Activated CD4-positive, alpha-beta memory T cell treated with anti-CD3 and anti-CD28 coated beads, Interleukin-2, amount 10 ng/mL, durations not matched to agents 7 days and 5 days (primary cell): Measurements from ENCODE around the gene DYNC1I1. TPM values are rescaled to one million over a fixed set of nuclear protein-coding genes. Genes with fewer than 3 reads are reported as not detected.

Experiments used
- CTCF ChIA-PET: fragments of 350-600 bp; sonication (Branson Sonifier 250); formaldehyde crosslinking; loops from one replicate; lab custom pipeline; 2021; ENCODE audit warnings: antibody characterized with exemption, inconsistent platforms; lab: Charles Lee
- POLR2A ChIA-PET: fragments of 350-600 bp; sonication (Branson Sonifier 250); formaldehyde crosslinking; loops from one replicate; lab custom pipeline; 2021; ENCODE audit warnings: antibody characterized with exemption; lab: Charles Lee
- DNase-seq: peaks from one replicate; pipeline ENCODE4 v3.0.0-alpha.2; 2020
- H3K27ac Mint-ChIP-seq: one replicate; pipeline ENCODE4 v1.8.0; 2021; ENCODE audit warnings: mild to moderate bottlenecking, mixed read lengths
- H3K27me3 Mint-ChIP-seq: one replicate; pipeline ENCODE4 v1.8.0; 2021; ENCODE audit warnings: mixed read lengths
- H3K36me3 Mint-ChIP-seq: one replicate; pipeline ENCODE4 v1.8.0; 2021; ENCODE audit warnings: low read depth, mixed read lengths
- H3K4me1 Mint-ChIP-seq: one replicate; pipeline ENCODE4 v1.8.0; 2021; ENCODE audit warnings: mixed read lengths
- H3K4me3 Mint-ChIP-seq: one replicate; pipeline ENCODE4 v1.8.0; 2021; ENCODE audit warnings: mild to moderate bottlenecking, mixed read lengths
- H3K9me3 Mint-ChIP-seq: one replicate; pipeline ENCODE4 v1.8.0; 2021; ENCODE audit warnings: mixed read lengths
- total RNA-seq, 2 experiments: library from RNA; stranded (reverse); gene quantifications; one replicate each; pipeline ENCODE4 v1.2.3, GENCODE V29; 2021

The DYNC1I1 gene
- total RNA-seq, 2 experiments from 2014 or later, result not detected

- Mint-ChIP-seq H3K9me3 (no peaks in the 10 kb centered on the region), H3K27ac (no peak overlapping the region), H3K4me1 (no peaks in the 10 kb centered on the region), H3K36me3 (no peaks in the 10 kb centered on the region), H3K4me3 (no peak overlapping the region), H3K27me3 (no peaks in the 10 kb centered on the region)
- CTCF ChIA-PET, result no interaction called here
- POLR2A ChIA-PET, result no interaction called here
- no peak for DNase-seq
These were observed 346.2 kb downstream of the DYNC1I1 start for GRCh38 chr7:96118449-96119001.

GRCh38 chr7:96120445-96121225 is 348.3 kb downstream of the DYNC1I1 start:
- CTCF ChIA-PET, result no interaction called here
- DNase-seq, result no peak
- H3K36me3 Mint-ChIP-seq, result no peaks in the 10 kb centered on the region
- H3K9me3 Mint-ChIP-seq, result no peaks in the 10 kb centered on the region
- H3K27me3 Mint-ChIP-seq, result no peaks in the 10 kb centered on the region
- POLR2A ChIA-PET, result no interaction called here
- H3K27ac Mint-ChIP-seq, result no peak overlapping the region
- no peak overlapping the region for H3K4me3 Mint-ChIP-seq
- no peaks in the 10 kb centered on the region for H3K4me1 Mint-ChIP-seq

GRCh38 chr7:96121752-96122151 is 349.4 kb downstream of the DYNC1I1 start:
- no peaks in the 10 kb centered on the region for H3K27me3 Mint-ChIP-seq
- no peak for DNase-seq
- H3K36me3 Mint-ChIP-seq, result no peaks in the 10 kb centered on the region
- no peak overlapping the region for H3K4me3 Mint-ChIP-seq
- ChIA-PET POLR2A (no interaction called here), CTCF (no interaction called here)
- H3K9me3 Mint-ChIP-seq, result no peaks in the 10 kb centered on the region
- no peaks in the 10 kb centered on the region for H3K4me1 Mint-ChIP-seq
- H3K27ac Mint-ChIP-seq, result no peak overlapping the region

GRCh38 chr7:96122746-96123145 is 350.4 kb downstream of the DYNC1I1 start:
- Mint-ChIP-seq H3K27me3 (no peaks in the 10 kb centered on the region), H3K9me3 (no peaks in the 10 kb centered on the region), H3K4me3 (no peak overlapping the region), H3K4me1 (no peaks in the 10 kb centered on the region), H3K36me3 (no peaks in the 10 kb centered on the region), H3K27ac (no peak overlapping the region)
- DNase-seq, result no peak
- CTCF ChIA-PET, result no interaction called here
- POLR2A ChIA-PET, result no interaction called here

- H3K9me3 Mint-ChIP-seq, result no peaks in the 10 kb centered on the region
- no peaks in the 10 kb centered on the region for H3K36me3 Mint-ChIP-seq
- POLR2A ChIA-PET, result no interaction called here
- CTCF ChIA-PET, result no interaction called here
- H3K27me3 Mint-ChIP-seq, result no peaks in the 10 kb centered on the region
- H3K4me3 Mint-ChIP-seq, result no peak overlapping the region
- DNase-seq, result no peak
- no peak overlapping the region for H3K27ac Mint-ChIP-seq
- H3K4me1 Mint-ChIP-seq, result no peaks in the 10 kb centered on the region
These were observed 354.0 kb downstream of the DYNC1I1 start for GRCh38 chr7:96126382-96126781.

- POLR2A ChIA-PET, result no interaction called here
- Mint-ChIP-seq H3K27ac (no peak overlapping the region), H3K4me1 (no peaks in the 10 kb centered on the region)
These were observed 355.4 kb downstream of the DYNC1I1 start for GRCh38 chr7:96127746-96128145.

GRCh38 chr7:96131525-96131924 is 359.2 kb downstream of the DYNC1I1 start:
- H3K27me3 Mint-ChIP-seq, result no peaks in the 10 kb centered on the region
- no peak overlapping the region for H3K4me3 Mint-ChIP-seq
- H3K9me3 Mint-ChIP-seq, result no peaks in the 10 kb centered on the region
- no peak overlapping the region for H3K27ac Mint-ChIP-seq
- peaks cover 3% of the 10 kb centered on the region for H3K36me3 Mint-ChIP-seq
- DNase-seq, result no peak
- no peaks in the 10 kb centered on the region for H3K4me1 Mint-ChIP-seq
- CTCF ChIA-PET, result no interaction called here
- POLR2A ChIA-PET, result no interaction called here

More at GRCh38 chr7:96127746-96128145, 355.4 kb downstream of the DYNC1I1 start:
- CTCF ChIA-PET, result no interaction called here
- Mint-ChIP-seq H3K9me3 (no peaks in the 10 kb centered on the region), H3K4me3 (no peak overlapping the region), H3K36me3 (no peaks in the 10 kb centered on the region), H3K27me3 (no peaks in the 10 kb centered on the region)
- no peak for DNase-seq

GRCh38 chr7:96135241-96135640 is 362.9 kb downstream of the DYNC1I1 start:
- no peaks in the 10 kb centered on the region for H3K4me1 Mint-ChIP-seq
- no peaks in the 10 kb centered on the region for H3K9me3 Mint-ChIP-seq
- POLR2A ChIA-PET, result no interaction called here

GRCh38 chr7:96136600-96137239 is 364.4 kb downstream of the DYNC1I1 start:
- no peak for DNase-seq
- H3K36me3 Mint-ChIP-seq, result peaks cover 3% of the 10 kb centered on the region
- no peaks in the 10 kb centered on the region for H3K27me3 Mint-ChIP-seq
- CTCF ChIA-PET, result no interaction called here
- H3K4me1 Mint-ChIP-seq, result no peaks in the 10 kb centered on the region
- POLR2A ChIA-PET, result no interaction called here
- no peaks in the 10 kb centered on the region for H3K9me3 Mint-ChIP-seq
- no peak overlapping the region for H3K27ac Mint-ChIP-seq
- no peak overlapping the region for H3K4me3 Mint-ChIP-seq

More at GRCh38 chr7:96135241-96135640, 362.9 kb downstream of the DYNC1I1 start:
- H3K27me3 Mint-ChIP-seq, result no peaks in the 10 kb centered on the region
- peaks cover 3% of the 10 kb centered on the region for H3K36me3 Mint-ChIP-seq
- no peak for DNase-seq
- CTCF ChIA-PET, result no interaction called here
- no peak overlapping the region for H3K27ac Mint-ChIP-seq
- H3K4me3 Mint-ChIP-seq, result no peak overlapping the region

- CTCF ChIA-PET, result no interaction called here
- POLR2A ChIA-PET, result no interaction called here
- H3K27ac Mint-ChIP-seq, result no peak overlapping the region
- H3K4me3 Mint-ChIP-seq, result no peak overlapping the region
- no peaks in the 10 kb centered on the region for H3K4me1 Mint-ChIP-seq
- DNase-seq, result no peak
- peaks cover 3% of the 10 kb centered on the region for H3K36me3 Mint-ChIP-seq
- no peaks in the 10 kb centered on the region for H3K9me3 Mint-ChIP-seq
- H3K27me3 Mint-ChIP-seq, result no peaks in the 10 kb centered on the region
These were observed 371.3 kb downstream of the DYNC1I1 start for GRCh38 chr7:96143495-96144259.

- DNase-seq, result no peak
- Mint-ChIP-seq H3K4me3 (no peak overlapping the region), H3K27me3 (no peaks in the 10 kb centered on the region), H3K9me3 (no peaks in the 10 kb centered on the region), H3K36me3 (peaks cover 3% of the 10 kb centered on the region), H3K27ac (no peak overlapping the region), H3K4me1 (no peaks in the 10 kb centered on the region)
- ChIA-PET POLR2A (no interaction called here), CTCF (no interaction called here)
These were observed 371.8 kb downstream of the DYNC1I1 start for GRCh38 chr7:96144260-96144526.
